HG03565 (cell line): ENCODE measurements around the gene PAFAH1B2.
A peak's percentile ranks its signal among the peaks of the same experiment; 100 is the strongest.
"Not testable (repeated sequence)": the region's sequence is repeated elsewhere in the genome, so short reads cannot be mapped to it uniquely, and the experiment has no call there.

Experiments
- ATAC-seq: cut with Tn5 transposase; IDR thresholded peaks from one replicate; pipeline ENCODE4 v1.9.1; 2021; ENCODE audit warnings: mild to moderate bottlenecking, moderate library complexity; ENCODE audit not compliant: unreplicated experiment

PAFAH1B2 gene

GRCh38 chr11:117143871-117144476 lies at the start of gene PAFAH1B2:
Gene PAFAH1B2, plus strand, starts transcription at chr11:117144287. Its CDS starts 8,161 bp downstream, at chr11:117152448.
- ATAC-seq: peak; percentile 89

GRCh38 chr11:117094776-117095175 lies 49.3 kb upstream of the PAFAH1B2 start:
- no peak for ATAC-seq

GRCh38 chr11:117095284-117096161 lies 48.6 kb upstream of the PAFAH1B2 start:
- no peak for ATAC-seq

- ATAC-seq: peak; percentile 33
Measured at GRCh38 chr11:117096201-117096991, 47.7 kb upstream of the PAFAH1B2 start.

- no peak for ATAC-seq
Measured at GRCh38 chr11:117097014-117097388, 47.1 kb upstream of the PAFAH1B2 start.

- peak; percentile 10 for ATAC-seq
Measured at GRCh38 chr11:117097389-117098268, 46.5 kb upstream of the PAFAH1B2 start.

- ATAC-seq: peak; percentile 65
Measured at GRCh38 chr11:117098269-117099232, 45.5 kb upstream of the PAFAH1B2 start, which contains the start of gene SIK3. Gene SIK3, minus strand, starts transcription at chr11:117098428. Its CDS starts 13 bp downstream, at chr11:117098415.

- no peak for ATAC-seq
Measured at GRCh38 chr11:117099696-117100095, 44.4 kb upstream of the PAFAH1B2 start.

GRCh38 chr11:117100556-117100955 lies 43.5 kb upstream of the PAFAH1B2 start:
- ATAC-seq: no peak

GRCh38 chr11:117107701-117108590 lies 36.1 kb upstream of the PAFAH1B2 start:
- ATAC-seq: no peak

GRCh38 chr11:117110294-117110950 lies 33.7 kb upstream of the PAFAH1B2 start:
- no peak for ATAC-seq

- ATAC-seq: not testable (repeated sequence)
Measured at GRCh38 chr11:117112497-117112896, 31.6 kb upstream of the PAFAH1B2 start.

GRCh38 chr11:117112939-117113338 lies 31.1 kb upstream of the PAFAH1B2 start:
- not testable (repeated sequence) for ATAC-seq

- ATAC-seq: no peak
Measured at GRCh38 chr11:117117681-117118080, 26.4 kb upstream of the PAFAH1B2 start.

GRCh38 chr11:117121176-117121575 lies 22.9 kb upstream of the PAFAH1B2 start:
- ATAC-seq: no peak

GRCh38 chr11:117122556-117122955 lies 21.5 kb upstream of the PAFAH1B2 start:
- ATAC-seq: no peak

- no peak for ATAC-seq
Measured at GRCh38 chr11:117126223-117126965, 17.7 kb upstream of the PAFAH1B2 start.
